Muscle of leg (tissue), 11 donors: ENCODE measurements around the gene HABP4. TPM values are rescaled to one million over a fixed set of nuclear protein-coding genes. Genes with fewer than 3 reads are reported as not detected.

Experiments used
- DNase-seq: peaks from one replicate; pipeline ENCODE4 v3.0.0; 2013
- H3K27ac ChIP-seq: one replicate; pipeline ENCODE4 v1.5.1; 2013; ENCODE audit warnings: mild to moderate bottlenecking, low read length, control low read depth
- H3K27me3 ChIP-seq: one replicate; pipeline ENCODE4 v1.6.1; 2013; ENCODE audit warnings: low read length; ENCODE audit not compliant: control insufficient read depth, insufficient read depth
- H3K36me3 ChIP-seq: one replicate; pipeline ENCODE4 v1.6.1; 2013; ENCODE audit warnings: low read length; ENCODE audit not compliant: control insufficient read depth, insufficient read depth
- H3K4me1 ChIP-seq: one replicate; pipeline ENCODE4 v1.6.1; 2013; ENCODE audit warnings: low read length; ENCODE audit not compliant: control insufficient read depth, insufficient read depth
- H3K4me3 ChIP-seq: one replicate; pipeline ENCODE4 v1.5.1; 2013; ENCODE audit warnings: low read length, control low read depth
- H3K9me3 ChIP-seq: replicated peaks from 2 replicates; pipeline ENCODE4 v1.6.1; 2013; ENCODE audit warnings: low read depth, low read length; ENCODE audit not compliant: control insufficient read depth
- WGBS: methylation state at CpG from one replicate; pipeline ENCODE4 v1.1.5; 2013; ENCODE audit warnings: missing lambda C conversion rate; ENCODE audit not compliant: insufficient coverage; 5-methylcytosine and 5-hydroxymethylcytosine counted together
- polyA plus RNA-seq, 8 donors: library from polyadenylated mRNA; unstranded; fragments of 120-200 nt; gene quantifications; one replicate each; pipeline versions ENCODE4 v1.2.1 to v1.2.3, GENCODE V29; 2013; ENCODE audit warnings: inconsistent platforms in 1 of 8, low replicate concordance in 1 of 8; ENCODE audit not compliant: insufficient read length in 8 of 8, insufficient read depth in 1 of 8
- total RNA-seq: library from RNA; stranded (reverse); fragments of 120-200 nt; gene quantifications from one replicate; pipeline ENCODE4 v1.2.4, GENCODE V29; 2013

Gene HABP4
- total and polyA plus RNA-seq, 9 donors: 7.7 to 15.4 (median 12.2) TPM

DNA sequence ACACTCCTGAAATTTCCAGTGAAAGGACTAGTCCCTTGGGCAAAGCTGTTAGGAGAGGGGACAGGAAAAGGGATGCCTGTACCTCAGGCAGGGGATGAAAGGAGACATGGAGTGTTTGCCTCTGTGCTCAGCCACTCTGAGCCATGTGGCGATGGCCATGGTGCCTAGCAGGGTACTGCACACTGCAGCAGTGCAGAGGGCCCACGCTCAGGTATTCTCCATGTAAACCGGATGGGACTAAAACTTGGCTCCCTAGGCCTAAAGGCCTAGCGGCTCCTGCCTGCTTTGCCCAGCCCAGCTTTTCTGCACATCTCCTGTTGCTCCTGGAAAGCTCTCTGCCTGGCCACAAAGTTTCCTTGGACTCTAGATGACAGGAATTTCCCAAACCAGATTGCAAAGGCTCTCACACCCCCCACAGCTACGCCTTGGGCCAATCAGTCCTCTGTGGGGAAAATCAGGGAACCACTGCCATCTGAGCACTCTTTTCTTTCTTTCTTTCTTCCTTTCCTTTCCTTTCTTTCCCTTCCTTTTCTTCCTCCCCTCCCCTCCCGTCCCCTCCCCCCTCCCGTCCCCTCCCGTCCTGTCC lies 44.3 kb downstream of the HABP4 start:
- DNase-seq: peak; percentile 16
- peaks cover 22% of the 10 kb centered on the region for H3K36me3 ChIP-seq
- no peak overlapping the region for H3K4me3 ChIP-seq
- no peaks in the 10 kb centered on the region for H3K27me3 ChIP-seq
- H3K9me3 ChIP-seq: no peaks in the 10 kb centered on the region
- H3K27ac ChIP-seq: no peak overlapping the region
- H3K4me1 ChIP-seq: peaks cover 2% of the 10 kb centered on the region
- 79% methylated on average over 5 of the region's 8 CpGs for WGBS

DNA sequence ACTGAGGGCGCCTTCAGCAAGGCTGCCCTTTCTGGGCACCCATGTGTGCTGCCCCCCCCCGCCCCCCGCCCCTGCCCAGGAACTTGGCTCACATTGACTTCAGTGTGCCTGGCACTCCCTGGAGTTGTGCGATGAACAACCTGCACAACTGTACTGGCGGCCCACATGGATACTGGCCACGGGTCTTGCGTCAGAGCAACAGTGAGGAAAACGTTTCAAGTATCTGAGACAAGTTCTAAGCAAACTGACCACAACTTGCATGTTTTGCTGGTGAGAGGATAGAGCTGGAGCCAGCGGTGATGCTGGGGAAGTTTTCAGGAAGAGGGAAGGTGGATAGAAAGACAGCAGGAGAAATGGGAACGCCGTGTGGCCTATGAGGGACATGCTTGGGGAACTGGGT lies 45.4 kb downstream of the HABP4 start:
- DNase-seq: no peak
- Histone ChIP-seq H3K9me3 (no peaks in the 10 kb centered on the region), H3K4me3 (no peak overlapping the region), H3K4me1 (peaks cover 2% of the 10 kb centered on the region), H3K27ac (no peak overlapping the region), H3K36me3 (peaks cover 14% of the 10 kb centered on the region), H3K27me3 (no peaks in the 10 kb centered on the region)
- 93% methylated on average over 11 of the region's 11 CpGs for WGBS

DNA sequence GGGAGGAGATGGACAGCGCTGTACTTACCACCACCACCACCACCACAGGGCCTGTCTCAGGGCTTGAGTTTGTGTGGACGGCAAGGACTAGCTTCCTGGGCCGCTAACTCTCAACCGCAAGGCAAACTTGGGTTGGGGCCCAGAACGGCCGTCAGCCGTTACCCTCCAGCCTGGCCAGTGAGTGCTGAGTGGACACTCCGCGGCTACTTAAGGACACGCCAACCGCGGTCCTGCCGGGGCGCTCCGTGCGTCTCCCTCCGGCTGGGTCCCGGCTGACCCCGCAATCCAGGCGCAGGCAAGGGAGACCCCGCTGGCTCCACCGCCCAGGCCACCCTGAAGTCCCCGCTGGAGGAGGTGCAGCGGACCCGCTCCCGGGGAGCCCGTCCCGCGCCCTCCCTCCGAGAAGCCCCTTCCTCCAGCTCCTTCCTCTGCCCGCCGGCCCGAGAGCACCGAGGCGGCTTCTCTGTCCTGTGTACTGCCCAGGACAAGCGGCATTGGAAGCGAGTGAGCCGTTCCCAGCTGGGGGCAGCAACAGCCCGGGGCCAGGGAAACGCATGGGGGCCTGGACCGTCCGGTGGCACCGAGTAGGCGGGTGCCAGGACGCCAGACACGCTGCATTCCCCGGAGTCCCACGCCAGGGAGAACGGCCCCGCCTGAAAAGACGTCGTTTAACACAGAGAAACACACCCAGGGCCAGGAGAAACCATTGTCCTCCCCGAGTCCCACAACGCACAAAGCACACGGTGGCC lies 46.6 kb downstream of the HABP4 start:
- peaks cover 2% of the 10 kb centered on the region for H3K36me3 ChIP-seq
- H3K4me1 ChIP-seq: peaks cover 2% of the 10 kb centered on the region
- 91% methylated on average over 51 of the region's 55 CpGs for whole genome bisulfite sequencing
- H3K4me3 ChIP-seq: no peak overlapping the region
- no peaks in the 10 kb centered on the region for H3K9me3 ChIP-seq
- no peaks in the 10 kb centered on the region for H3K27me3 ChIP-seq
- no peak for DNase-seq
- H3K27ac ChIP-seq: no peak overlapping the region

DNA sequence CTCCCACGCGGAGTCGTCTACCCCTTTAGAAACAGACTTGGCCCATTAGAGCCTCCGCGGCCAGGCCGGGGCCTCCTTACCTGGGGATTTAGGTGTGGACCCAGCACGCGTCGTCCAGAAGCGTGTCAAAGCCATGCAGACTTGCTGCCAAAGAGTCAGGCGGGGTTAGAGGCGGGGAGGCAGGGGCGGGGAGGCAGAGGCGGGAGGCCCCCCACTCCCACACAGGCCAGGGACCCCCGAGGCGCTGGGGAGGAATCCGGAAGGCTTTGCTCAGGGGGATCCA lies 47.1 kb downstream of the HABP4 start:
- H3K27ac ChIP-seq: no peak overlapping the region
- H3K27me3 ChIP-seq: no peaks in the 10 kb centered on the region
- no peak for DNase-seq
- WGBS: 83% methylated on average over 17 of the region's 17 CpGs
- no peaks in the 10 kb centered on the region for H3K36me3 ChIP-seq
- no peaks in the 10 kb centered on the region for H3K9me3 ChIP-seq
- peaks cover 2% of the 10 kb centered on the region for H3K4me1 ChIP-seq
- H3K4me3 ChIP-seq: no peak overlapping the region

DNA sequence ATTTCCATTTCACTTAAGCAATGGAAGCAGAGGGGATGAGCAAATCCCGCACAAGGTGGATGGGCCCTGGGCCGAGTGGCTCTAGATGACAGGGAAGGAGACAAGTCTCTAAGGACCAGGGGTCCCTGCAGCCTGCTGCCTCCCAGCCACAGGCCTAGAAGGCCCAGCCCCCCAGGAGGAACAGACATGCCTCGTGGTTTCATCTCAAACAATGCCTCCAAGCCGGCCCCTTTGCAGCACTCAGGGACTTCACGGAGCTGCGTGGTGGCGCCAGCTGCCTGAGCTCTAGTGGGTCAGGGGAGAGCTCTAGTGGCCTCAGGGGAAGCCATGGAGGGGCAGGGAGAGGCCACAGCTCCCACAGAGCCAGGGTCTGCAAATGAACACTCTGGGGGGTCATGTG lies 48.8 kb downstream of the HABP4 start:
- Histone ChIP-seq H3K4me3 (no peak overlapping the region), H3K9me3 (no peaks in the 10 kb centered on the region), H3K27ac (no peak overlapping the region), H3K27me3 (no peaks in the 10 kb centered on the region), H3K4me1 (peaks cover 4% of the 10 kb centered on the region), H3K36me3 (no peaks in the 10 kb centered on the region)
- DNase-seq: no peak
- 67% methylated on average over 5 of the region's 7 CpGs for WGBS

DNA sequence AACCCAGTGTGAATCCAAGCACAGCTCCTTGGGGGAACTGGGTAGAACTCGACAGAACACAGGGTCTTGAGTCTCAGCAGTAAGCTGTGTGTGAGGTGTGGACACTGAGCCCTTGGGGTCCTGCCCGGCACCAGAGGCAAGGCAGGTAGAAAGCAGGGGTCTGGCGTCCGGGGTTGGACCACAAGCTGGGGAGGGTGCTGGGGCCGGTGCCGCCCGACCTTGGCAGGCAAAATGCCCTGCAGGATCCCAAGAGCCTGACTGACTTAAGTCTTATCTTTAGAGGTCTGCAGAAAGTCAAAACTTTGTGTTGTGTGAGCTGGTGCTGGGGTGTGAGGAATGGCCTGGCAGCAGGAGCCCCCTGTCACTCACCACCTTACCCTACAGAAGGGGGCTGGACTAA lies 49.3 kb downstream of the HABP4 start:
- Histone ChIP-seq H3K27ac (no peak overlapping the region), H3K4me3 (no peak overlapping the region), H3K9me3 (no peaks in the 10 kb centered on the region), H3K36me3 (no peaks in the 10 kb centered on the region), H3K27me3 (no peaks in the 10 kb centered on the region), H3K4me1 (peaks cover 4% of the 10 kb centered on the region)
- no peak for DNase-seq
- 92% methylated on average over 7 of the region's 7 CpGs for WGBS

DNA sequence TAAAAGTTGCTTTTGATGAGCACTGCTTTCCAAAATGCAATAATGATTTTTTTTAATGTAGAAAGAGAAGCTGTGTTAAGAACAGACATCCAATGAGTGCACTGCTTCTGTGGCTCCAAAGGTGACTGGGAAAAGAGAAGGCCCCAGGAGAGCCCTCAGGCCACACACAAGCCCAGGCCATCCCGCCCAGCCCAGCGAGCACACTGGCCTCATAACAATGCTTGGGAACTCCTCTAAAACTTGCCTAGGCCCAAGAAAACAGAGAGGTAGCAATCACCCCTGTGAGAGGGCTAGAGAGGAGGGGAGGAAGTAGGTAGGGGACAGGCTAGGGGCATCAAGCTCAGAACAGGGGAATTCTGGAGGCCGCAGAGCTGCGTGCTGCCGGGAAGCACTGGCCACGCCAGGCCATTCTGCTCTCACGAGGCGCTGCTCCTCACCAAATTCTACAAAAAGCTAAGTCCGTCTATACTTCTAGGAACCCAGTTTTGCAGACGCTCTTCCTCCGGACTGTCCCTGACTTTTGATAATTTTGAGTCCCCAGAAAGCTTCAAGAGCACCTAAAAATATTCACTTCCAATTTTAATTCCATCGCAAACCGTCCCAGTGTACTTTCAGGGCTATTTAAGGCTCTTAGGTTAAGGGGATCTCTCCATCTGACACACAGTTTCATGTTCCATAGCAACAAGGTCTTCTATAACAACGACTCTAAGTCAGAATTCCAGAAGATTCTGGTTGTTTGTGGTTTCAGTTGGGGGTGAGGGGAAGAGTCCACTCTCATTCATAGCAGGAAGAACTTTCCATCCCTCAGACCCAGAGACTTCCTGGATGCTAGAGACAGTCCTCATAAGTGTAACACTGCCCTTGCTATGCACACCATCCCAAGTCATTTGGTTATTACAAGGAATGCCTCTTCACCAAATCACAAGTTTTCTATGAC lies 51.0 kb downstream of the HABP4 start:
- H3K27ac ChIP-seq: no peak overlapping the region
- no peaks in the 10 kb centered on the region for H3K27me3 ChIP-seq
- peaks cover 4% of the 10 kb centered on the region for H3K4me1 ChIP-seq
- no peak overlapping the region for H3K4me3 ChIP-seq
- 96% methylated on average over 9 of the region's 14 CpGs for WGBS
- H3K36me3 ChIP-seq: no peaks in the 10 kb centered on the region
- no peak for DNase-seq
- no peaks in the 10 kb centered on the region for H3K9me3 ChIP-seq

DNA sequence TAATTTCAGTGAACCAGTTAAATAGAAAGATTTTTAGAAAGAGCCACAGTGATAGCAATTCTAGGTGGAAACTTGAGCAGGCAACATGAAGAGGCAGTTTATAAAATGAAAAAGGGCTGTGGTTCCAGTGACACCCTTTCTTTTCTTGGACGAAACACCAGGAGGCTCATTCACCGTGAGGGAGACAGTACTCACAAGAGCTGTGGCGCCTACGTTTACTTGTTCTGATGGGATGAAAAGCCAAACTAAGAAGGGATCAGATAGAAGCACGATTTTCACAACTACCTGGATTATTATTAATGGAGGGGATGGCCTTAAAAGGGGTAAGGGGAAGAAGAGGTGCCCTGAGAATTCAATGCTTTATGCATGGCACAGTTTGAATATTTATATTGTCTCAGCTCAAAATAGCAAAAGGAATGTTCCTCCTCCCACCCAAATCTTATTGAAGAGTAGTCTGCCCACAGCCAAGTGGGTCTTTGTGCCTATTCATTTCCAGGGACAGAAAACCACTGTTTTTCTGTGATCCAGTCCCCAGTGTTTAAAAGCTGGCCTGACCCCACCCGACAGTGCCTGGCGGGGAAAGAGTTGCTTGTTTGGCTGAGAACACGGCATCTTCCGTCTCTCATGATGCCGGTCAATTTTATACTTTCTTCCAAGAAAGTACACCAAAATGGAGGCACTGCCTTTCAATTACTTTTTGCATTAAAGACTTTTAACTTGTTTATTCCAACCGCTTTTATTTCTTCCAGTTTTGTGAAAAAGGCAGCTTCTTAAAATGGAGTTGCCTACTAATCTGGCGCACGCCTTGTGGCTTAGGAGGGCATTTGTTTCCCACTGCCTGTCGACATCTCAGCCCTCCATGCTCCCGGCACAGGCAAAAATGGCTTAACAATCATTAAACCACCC lies 51.9 kb downstream of the HABP4 start:
- H3K4me3 ChIP-seq: no peak overlapping the region
- peak overlapping the region; percentile 75 for H3K27ac ChIP-seq
- H3K27me3 ChIP-seq: no peaks in the 10 kb centered on the region
- no peaks in the 10 kb centered on the region for H3K9me3 ChIP-seq
- H3K36me3 ChIP-seq: peaks cover 3% of the 10 kb centered on the region
- DNase-seq: no peak
- 93% methylated on average over 8 of the region's 15 CpGs for WGBS
- peaks cover 4% of the 10 kb centered on the region for H3K4me1 ChIP-seq

DNA sequence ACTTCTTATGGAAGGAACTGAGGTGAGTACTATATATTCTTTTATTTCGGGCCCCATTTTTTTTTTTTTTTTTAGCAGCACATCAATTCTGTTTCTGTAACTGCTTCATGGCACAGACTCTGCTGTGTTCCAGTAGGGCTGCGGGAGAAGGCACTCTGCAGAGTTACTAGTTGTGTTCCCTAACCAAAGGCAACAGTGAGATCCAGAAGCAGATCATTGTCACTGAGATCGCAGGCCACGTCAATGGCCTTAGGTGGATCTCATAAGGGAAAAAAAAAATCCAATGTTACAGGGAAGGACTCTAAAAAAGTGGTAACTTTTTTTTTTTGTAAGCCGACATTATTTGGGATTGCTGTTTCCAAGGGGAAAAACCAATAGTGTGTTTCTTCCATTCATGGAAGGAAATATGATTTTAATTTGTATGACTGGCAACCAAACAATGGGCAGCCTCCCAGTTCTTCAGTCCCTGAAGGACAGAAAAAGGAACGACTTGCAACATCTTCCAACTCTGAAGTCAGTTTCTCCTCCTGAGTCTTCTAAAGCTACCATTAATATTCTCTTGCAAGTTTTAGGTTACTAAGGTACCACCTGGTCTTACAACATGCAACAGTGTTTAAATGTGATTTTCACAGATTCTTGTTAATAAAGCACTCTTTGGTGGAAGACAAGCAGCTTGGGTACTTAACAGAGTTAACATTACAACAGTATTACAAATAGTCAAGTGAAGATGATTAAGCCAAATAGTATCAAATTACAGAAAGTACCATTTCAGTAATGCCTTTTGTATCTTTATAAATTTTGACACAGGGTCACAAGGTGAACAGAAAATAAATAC lies 52.8 kb downstream of the HABP4 start:
- H3K27ac ChIP-seq: peak overlapping the region; percentile 75
- H3K4me1 ChIP-seq: peaks cover 4% of the 10 kb centered on the region
- 24% methylated on average over 3 of the region's 6 CpGs for WGBS

More for the DNA sequence above, 52.8 kb downstream of the HABP4 start:
- peaks cover 3% of the 10 kb centered on the region for H3K36me3 ChIP-seq
- no peaks in the 10 kb centered on the region for H3K27me3 ChIP-seq
- no peaks in the 10 kb centered on the region for H3K9me3 ChIP-seq
- no peak overlapping the region for H3K4me3 ChIP-seq
- peak; percentile 90 for DNase-seq
